HG03558 (cell line): ENCODE results near the gene AGAP1.

ENCODE experiments used
- ATAC-seq: cut with Tn5 transposase; IDR thresholded peaks from one replicate; pipeline ENCODE4 v1.9.1; 2021; ENCODE audit warnings: moderate number of reproducible peaks; ENCODE audit not compliant: unreplicated experiment; ENCODE audit errors: extremely low read depth

Gene AGAP1

GRCh38 chr2:235956281-235956970 is 462.6 kb downstream of the AGAP1 start:
- ATAC-seq, result no peak

GRCh38 chr2:235957251-235957650 is 463.4 kb downstream of the AGAP1 start:
- ATAC-seq, result no peak

- ATAC-seq, result no peak
Observed at GRCh38 chr2:235958221-235958930, 464.5 kb downstream of the AGAP1 start.

- ATAC-seq, result no peak
Observed at GRCh38 chr2:235958931-235959410, 465.1 kb downstream of the AGAP1 start.

GRCh38 chr2:235960011-235960715 is 466.3 kb downstream of the AGAP1 start:
- ATAC-seq, result no peak

GRCh38 chr2:235960716-235961640 is 467.1 kb downstream of the AGAP1 start:
- no peak for ATAC-seq

- no peak for ATAC-seq
Observed at GRCh38 chr2:235961711-235962110, 467.9 kb downstream of the AGAP1 start.

GRCh38 chr2:235963853-235964577 is 470.2 kb downstream of the AGAP1 start:
- ATAC-seq, result no peak

- ATAC-seq, result no peak
Observed at GRCh38 chr2:235964787-235965390, 471.0 kb downstream of the AGAP1 start.

GRCh38 chr2:235966396-235966795 is 472.6 kb downstream of the AGAP1 start:
- no peak for ATAC-seq

- ATAC-seq, result no peak
Observed at GRCh38 chr2:235966932-235967757, 473.3 kb downstream of the AGAP1 start.

GRCh38 chr2:235968155-235968554 is 474.3 kb downstream of the AGAP1 start:
- no peak for ATAC-seq

- no peak for ATAC-seq
Observed at GRCh38 chr2:235968616-235969324, 474.9 kb downstream of the AGAP1 start.

- no peak for ATAC-seq
Observed at GRCh38 chr2:235970204-235971040, 476.6 kb downstream of the AGAP1 start.

- ATAC-seq, result no peak
Observed at GRCh38 chr2:235976516-235976915, 482.7 kb downstream of the AGAP1 start.

- ATAC-seq, result no peak
Observed at GRCh38 chr2:235976956-235977355, 483.1 kb downstream of the AGAP1 start.

GRCh38 chr2:235977445-235977844 is 483.6 kb downstream of the AGAP1 start:
- ATAC-seq, result no peak
